ENCODE data around the gene BTLA. TPM values are rescaled to one million over a fixed set of nuclear protein-coding genes. Genes with fewer than 3 reads are reported as not detected.
A peak's percentile ranks its signal among the peaks of the same experiment; 100 is the strongest.

Gene BTLA, protein sequence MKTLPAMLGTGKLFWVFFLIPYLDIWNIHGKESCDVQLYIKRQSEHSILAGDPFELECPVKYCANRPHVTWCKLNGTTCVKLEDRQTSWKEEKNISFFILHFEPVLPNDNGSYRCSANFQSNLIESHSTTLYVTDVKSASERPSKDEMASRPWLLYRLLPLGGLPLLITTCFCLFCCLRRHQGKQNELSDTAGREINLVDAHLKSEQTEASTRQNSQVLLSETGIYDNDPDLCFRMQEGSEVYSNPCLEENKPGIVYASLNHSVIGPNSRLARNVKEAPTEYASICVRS
- polyA plus RNA-seq (2011; rRNA removed) (not detected in 2 replicates), polyA minus RNA-seq (2011; rRNA and poly(A)+ RNA removed) (not detected in 2 replicates)

DNA sequence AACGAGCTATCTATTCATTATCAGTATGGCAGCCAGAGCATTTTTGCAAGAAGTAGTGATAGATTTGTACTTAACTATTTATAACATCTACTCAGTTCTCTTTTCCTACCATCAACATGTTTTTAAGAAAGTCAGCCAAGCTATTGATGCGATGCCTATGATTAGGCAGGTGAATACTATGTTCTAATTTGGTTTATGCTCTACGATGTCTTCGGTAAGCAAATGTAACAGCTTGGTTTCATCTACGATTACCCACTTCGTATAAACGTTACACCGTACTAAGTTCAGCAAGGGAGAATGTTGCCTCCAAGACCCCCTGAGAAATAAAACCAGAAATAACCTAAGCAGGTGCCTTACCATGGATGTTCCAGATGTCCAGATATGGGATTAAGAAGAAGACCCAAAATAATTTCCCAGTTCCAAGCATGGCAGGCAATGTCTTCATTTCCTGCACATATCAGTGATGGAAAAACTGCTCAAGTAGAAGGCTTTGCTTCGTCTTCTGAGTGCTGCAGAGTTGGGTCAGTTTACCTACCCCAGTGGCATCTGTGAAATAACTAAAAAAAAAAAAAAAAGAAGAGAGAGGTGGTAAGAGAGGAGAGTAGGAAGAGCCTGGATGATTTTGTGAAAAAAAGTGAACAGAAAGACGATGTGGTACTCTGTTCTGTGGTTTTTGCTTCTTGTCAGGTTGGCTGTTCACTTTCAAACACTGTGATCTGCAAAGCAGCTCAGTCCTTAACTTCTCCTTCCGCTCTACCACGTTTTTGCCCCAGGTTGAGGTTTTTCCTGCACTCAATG is at the start of gene BTLA:
Gene BTLA (minus strand): TSS at position 559 of the 798 bp plus-strand sequence. CDS start 114 bp downstream, at position 445.
- ChIA-PET CTCF (interaction anchor here (0.6 kb wide), 1 partner anchor 536 kb away, joined by 3 read pairs; no protein-coding TSS in a partner anchor), POLR2A (no interaction called here)
- no peaks in the 10 kb centered on the region; the same call in 1 of the 2 replicates for H3K27me3 ChIP-seq (ENCODE audit: control insufficient read depth, insufficient read depth, low read length)
- no peak within 1 kb of the TSS for H3K4me3 ChIP-seq (ENCODE audit: low read depth, low read length)
- TF ChIP-seq, protein P1, sequence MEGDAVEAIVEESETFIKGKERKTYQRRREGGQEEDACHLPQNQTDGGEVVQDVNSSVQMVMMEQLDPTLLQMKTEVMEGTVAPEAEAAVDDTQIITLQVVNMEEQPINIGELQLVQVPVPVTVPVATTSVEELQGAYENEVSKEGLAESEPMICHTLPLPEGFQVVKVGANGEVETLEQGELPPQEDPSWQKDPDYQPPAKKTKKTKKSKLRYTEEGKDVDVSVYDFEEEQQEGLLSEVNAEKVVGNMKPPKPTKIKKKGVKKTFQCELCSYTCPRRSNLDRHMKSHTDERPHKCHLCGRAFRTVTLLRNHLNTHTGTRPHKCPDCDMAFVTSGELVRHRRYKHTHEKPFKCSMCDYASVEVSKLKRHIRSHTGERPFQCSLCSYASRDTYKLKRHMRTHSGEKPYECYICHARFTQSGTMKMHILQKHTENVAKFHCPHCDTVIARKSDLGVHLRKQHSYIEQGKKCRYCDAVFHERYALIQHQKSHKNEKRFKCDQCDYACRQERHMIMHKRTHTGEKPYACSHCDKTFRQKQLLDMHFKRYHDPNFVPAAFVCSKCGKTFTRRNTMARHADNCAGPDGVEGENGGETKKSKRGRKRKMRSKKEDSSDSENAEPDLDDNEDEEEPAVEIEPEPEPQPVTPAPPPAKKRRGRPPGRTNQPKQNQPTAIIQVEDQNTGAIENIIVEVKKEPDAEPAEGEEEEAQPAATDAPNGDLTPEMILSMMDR (IDR thresholded peaks at IDR 0.05; ENCODE audit: insufficient read depth, low read depth, low read length) = no peak
- no peak for DNase-seq (ENCODE audit: low read depth)
- no peaks in the 10 kb centered on the region for H3K36me3 ChIP-seq (ENCODE audit: control insufficient read depth, insufficient read depth, low read length)

DNA sequence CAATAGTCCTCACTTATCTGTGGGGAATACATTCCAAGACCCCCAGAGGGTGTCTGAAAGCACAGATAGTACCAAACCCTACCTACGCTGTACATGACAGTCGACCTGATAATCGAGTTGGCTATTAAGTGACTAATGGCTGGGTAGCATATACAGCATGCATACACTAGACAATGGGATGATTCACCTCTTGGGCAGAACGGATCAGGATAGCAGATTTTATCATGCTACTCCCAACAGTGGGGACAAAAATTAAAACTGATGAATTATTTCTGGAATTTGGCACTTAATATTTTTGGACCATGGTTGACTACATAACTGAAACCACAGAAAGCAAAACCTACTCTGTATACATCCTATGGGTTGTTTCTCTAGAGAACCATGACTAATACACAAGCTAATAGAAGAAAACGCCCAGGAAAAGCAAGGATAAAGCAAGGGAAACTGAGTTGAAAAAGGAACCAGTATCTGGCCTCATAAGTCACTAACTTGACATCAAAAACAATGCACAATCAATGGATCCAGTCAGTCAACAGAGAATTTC is 47.0 kb upstream of the BTLA start:
- ChIA-PET POLR2A (interaction anchor here (0.6 kb wide), 1 partner anchor 14 kb away, joined by 3 read pairs; no protein-coding TSS in a partner anchor), CTCF (no interaction called here)
- TF ChIP-seq, protein P1 (IDR thresholded peaks at IDR 0.05; ENCODE audit: insufficient read depth, low read depth, low read length) = no peak
- Histone ChIP-seq H3K36me3 (ENCODE audit: control insufficient read depth, insufficient read depth, low read length) (peaks cover 2% of the 10 kb centered on the region), H3K4me3 (ENCODE audit: low read depth, low read length) (no peak overlapping the region), H3K27me3 (ENCODE audit: control insufficient read depth, insufficient read depth, low read length) (no peaks in the 10 kb centered on the region)
- no peak for DNase-seq (ENCODE audit: low read depth)

DNA sequence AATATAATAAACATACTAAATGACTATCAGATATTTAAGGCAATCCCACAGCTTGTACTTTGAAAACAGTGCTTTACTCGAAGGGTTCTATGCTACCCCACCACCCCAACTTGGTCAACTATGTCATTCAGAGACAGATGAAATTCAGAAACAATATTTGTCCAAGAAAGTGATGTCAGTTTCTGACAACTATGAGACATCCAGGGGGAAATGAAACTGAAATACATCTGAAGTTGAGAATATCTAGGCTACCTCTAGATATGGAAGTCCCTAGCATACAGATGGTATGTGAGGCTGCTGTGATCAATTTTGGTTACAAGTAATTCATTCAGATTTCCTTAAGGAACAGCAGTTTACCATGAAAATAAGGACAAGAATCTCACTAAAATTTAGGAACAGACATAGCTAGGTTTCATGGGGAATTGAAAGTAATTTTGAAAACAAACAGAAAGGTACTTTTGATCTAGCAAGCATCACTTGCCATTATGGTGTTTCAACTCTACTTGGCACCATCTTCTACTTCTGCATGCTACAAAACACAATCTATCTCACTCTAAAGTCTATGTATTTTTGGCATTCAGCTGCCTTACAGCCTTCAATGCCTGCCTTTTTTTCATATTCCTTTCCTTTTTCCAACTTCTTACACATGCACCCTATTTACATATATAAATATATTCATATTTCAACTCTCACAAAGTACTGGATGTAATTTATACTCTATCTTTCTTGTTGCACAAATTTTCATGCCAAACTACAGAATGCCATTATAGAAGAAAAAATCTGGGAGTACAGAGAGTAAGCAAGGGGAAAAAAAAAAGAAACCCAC is 40.8 kb upstream of the BTLA start:
- Histone ChIP-seq H3K27me3 (ENCODE audit: control insufficient read depth, insufficient read depth, low read length) (no peaks in the 10 kb centered on the region), H3K36me3 (ENCODE audit: control insufficient read depth, insufficient read depth, low read length) (no peaks in the 10 kb centered on the region), H3K4me3 (ENCODE audit: low read depth, low read length) (no peak overlapping the region)
- ChIA-PET CTCF (interaction anchor here (1.4 kb wide), 1 partner anchor 9 kb away, joined by 3 read pairs; no protein-coding TSS in a partner anchor), POLR2A (interaction anchor here (0.5 kb wide), 1 partner anchor 270 kb away, joined by 3 read pairs; no protein-coding TSS in a partner anchor)
- TF ChIP-seq, protein P1 (IDR thresholded peaks at IDR 0.05; ENCODE audit: insufficient read depth, low read depth, low read length) = no peak
- DNase-seq (ENCODE audit: low read depth) = no peak

DNA sequence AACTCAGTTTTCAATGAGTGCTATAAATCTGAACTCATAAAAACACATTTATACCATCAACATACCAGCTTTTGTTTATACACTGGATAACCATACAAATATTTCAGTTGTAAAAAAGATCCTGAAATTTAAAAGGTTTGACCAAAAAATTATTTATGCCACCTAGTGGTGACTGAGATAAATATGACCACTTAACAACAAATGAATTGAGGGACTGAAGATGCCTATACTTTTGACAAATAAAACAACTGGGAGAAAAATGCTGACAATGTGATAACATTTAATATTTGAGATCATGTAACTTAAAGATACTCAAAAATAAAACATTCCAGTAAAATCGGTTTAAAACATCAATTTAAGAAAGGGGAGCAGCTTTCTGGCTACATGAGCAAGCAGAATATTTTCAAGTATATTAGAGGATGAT is 32.1 kb upstream of the BTLA start:
- no peak for DNase-seq (ENCODE audit: low read depth)
- CTCF ChIA-PET = interaction anchor here (0.6 to 1.4 kb wide), 10 partner anchors 8 to 420 kb away, joined by 3 to 10 read pairs (median 4); partner anchors contain the start of gene SLC9C1

More for the DNA sequence above, 32.1 kb upstream of the BTLA start:
- POLR2A ChIA-PET = no interaction called here
- H3K36me3 ChIP-seq (ENCODE audit: control insufficient read depth, insufficient read depth, low read length) = no peaks in the 10 kb centered on the region
- H3K4me3 ChIP-seq (ENCODE audit: low read depth, low read length) = no peak overlapping the region
- H3K27me3 ChIP-seq (ENCODE audit: control insufficient read depth, insufficient read depth, low read length) = no peaks in the 10 kb centered on the region
- TF ChIP-seq, protein P1 (IDR thresholded peaks at IDR 0.05; ENCODE audit: insufficient read depth, low read depth, low read length) = peak; percentile 40; the same call in 1 of the 2 replicates

All from BJ (cell line).